Fibroblast of lung (primary cell): ENCODE measurements around the gene SIGLEC5.

Source experiments
- CTCF ChIP-seq, 2 donors: IDR thresholded peaks in 1 of 2; conservative IDR thresholded peaks in 1 of 2; 1 replicate in 1 of 2; 2 replicates in 1 of 2; pipeline ENCODE4 v1.5.1; 2011 to 2012; ENCODE audit warnings: low read length in 2 of 2, control low read depth in 1 of 2, inconsistent platforms in 1 of 2, low read depth in 1 of 2, mild to moderate bottlenecking in 1 of 2
- EZH2 ChIP-seq: IDR thresholded peaks from 2 replicates; pipeline ENCODE4 v1.5.1; 2012; ENCODE audit warnings: low read length, control low read depth, mild to moderate bottlenecking; ENCODE audit errors: missing control alignments

GRCh38 chr19:51598159-51598915, 31.9 kb downstream of the SIGLEC5 start:
- TF ChIP-seq CTCF (conservative IDR thresholded peaks at IDR 0.05 in 1 of 2, IDR thresholded peaks at IDR 0.05 in 1 of 2; ENCODE audit: low read depth in 1 of 2, low read length in 2 of 2) (no peak), EZH2 (no peak)
